Vagina (tissue), 2 donors: ENCODE results near the gene RECK. TPM values are rescaled to one million over a fixed set of nuclear protein-coding genes. Genes with fewer than 3 reads are reported as not detected.
A peak's percentile ranks its signal among the peaks of the same experiment; 100 is the strongest.
"Not testable (repeated sequence)": the region's sequence is repeated elsewhere in the genome, so short reads cannot be mapped to it uniquely, and the experiment has no call there.

Experiments used
- DNase-seq, 2 donors: peaks; one replicate each; pipeline ENCODE4 v3.0.0-alpha.2; 2017; ENCODE audit errors: extremely low spot score in 2 of 2
- H3K27ac ChIP-seq: fragments of 200-600 bp; sonication (generic); one replicate; pipeline ENCODE4 v1.5.1; 2019
- H3K27me3 ChIP-seq: fragments of 200-600 bp; sonication (generic); one replicate; pipeline ENCODE4 v1.5.1; 2019
- H3K36me3 ChIP-seq, 2 donors: fragments of 200-600 bp; sonication (generic); one replicate each; pipeline ENCODE4 v1.5.1; 2017 to 2019
- H3K4me1 ChIP-seq: fragments of 200-600 bp; sonication (generic); one replicate; pipeline ENCODE4 v1.5.1; 2019
- H3K4me3 ChIP-seq, 2 donors: fragments of 200-600 bp; sonication (generic); 1 replicate in 1 of 2; 2 replicates in 1 of 2; pipeline ENCODE4 v1.5.1; 2016 to 2019
- H3K9me3 ChIP-seq: fragments of 200-600 bp; sonication (generic); one replicate; pipeline ENCODE4 v1.5.1; 2019
- POLR2A ChIP-seq, 2 donors: fragments of 450-650 bp; IDR thresholded peaks; one replicate each; pipeline ENCODE4 v1.6.1; 2017; ENCODE audit warnings: antibody characterized with exemption in 2 of 2, mild to moderate bottlenecking in 2 of 2, moderate library complexity in 2 of 2
- POLR2AphosphoS5 ChIP-seq, 2 donors: sonication (generic); formaldehyde crosslinking; IDR thresholded peaks; one replicate each; pipeline ENCODE4 v1.9.0; 2017; ENCODE audit warnings: antibody characterized with exemption in 2 of 2, mild to moderate bottlenecking in 2 of 2, low read depth in 1 of 2; ENCODE audit not compliant: insufficient read depth in 1 of 2
- intact Hi-C: fragments of 100-400 bp; cut with DNase I; formaldehyde crosslinking; loops from one replicate; pipeline ENCODE4 v1.15.1; 2023
- total RNA-seq: library from RNA; depleted of rRNA; stranded (reverse); fragments of >200 nt; gene quantifications from one replicate; pipeline ENCODE4 v1.2.3, GENCODE V29; 2016
- TF ChIP-seq, protein P1 (sequence below), 3 experiments: fragments of 450-650 bp in 2 of 3; fragments of 200-600 bp in 1 of 3; sonication (generic) in 1 of 3; IDR thresholded peaks; one replicate each; pipeline ENCODE4 v1.5.1; 2017 to 2019; ENCODE audit warnings: antibody characterized with exemption in 3 of 3, mild to moderate bottlenecking in 2 of 3, moderate library complexity in 2 of 3

RECK gene
- total RNA-seq, 1 donor from 2014 or later = 15.5 TPM

DNA sequence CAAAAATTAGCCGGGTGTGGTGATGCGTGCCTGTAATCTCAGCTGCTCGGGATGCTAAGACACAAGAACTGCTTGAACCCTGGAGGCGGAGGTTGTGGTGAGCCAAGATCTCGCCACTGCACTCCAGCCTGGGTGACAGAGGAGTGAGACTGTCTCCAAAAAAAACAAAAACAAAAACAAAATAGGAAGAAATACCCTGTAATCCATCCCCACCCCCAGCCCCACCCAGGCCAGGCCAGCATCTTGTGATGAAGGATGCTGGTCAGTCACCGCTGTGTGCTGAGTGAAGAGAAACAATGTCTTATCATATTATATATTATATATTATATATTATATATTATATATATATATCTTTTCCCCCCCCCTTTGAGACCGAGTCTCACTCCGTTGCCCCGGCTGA is 117.0 kb downstream of the RECK start:
- intact Hi-C loops = no loop called here
- TF ChIP-seq, protein P1, sequence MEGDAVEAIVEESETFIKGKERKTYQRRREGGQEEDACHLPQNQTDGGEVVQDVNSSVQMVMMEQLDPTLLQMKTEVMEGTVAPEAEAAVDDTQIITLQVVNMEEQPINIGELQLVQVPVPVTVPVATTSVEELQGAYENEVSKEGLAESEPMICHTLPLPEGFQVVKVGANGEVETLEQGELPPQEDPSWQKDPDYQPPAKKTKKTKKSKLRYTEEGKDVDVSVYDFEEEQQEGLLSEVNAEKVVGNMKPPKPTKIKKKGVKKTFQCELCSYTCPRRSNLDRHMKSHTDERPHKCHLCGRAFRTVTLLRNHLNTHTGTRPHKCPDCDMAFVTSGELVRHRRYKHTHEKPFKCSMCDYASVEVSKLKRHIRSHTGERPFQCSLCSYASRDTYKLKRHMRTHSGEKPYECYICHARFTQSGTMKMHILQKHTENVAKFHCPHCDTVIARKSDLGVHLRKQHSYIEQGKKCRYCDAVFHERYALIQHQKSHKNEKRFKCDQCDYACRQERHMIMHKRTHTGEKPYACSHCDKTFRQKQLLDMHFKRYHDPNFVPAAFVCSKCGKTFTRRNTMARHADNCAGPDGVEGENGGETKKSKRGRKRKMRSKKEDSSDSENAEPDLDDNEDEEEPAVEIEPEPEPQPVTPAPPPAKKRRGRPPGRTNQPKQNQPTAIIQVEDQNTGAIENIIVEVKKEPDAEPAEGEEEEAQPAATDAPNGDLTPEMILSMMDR (IDR thresholded peaks at IDR 0.05) = no peak
- TF ChIP-seq POLR2A (IDR thresholded peaks at IDR 0.05) = no peak
- TF ChIP-seq POLR2AphosphoS5 (IDR thresholded peaks at IDR 0.05; ENCODE audit: insufficient read depth in 1 of 2, low read depth in 1 of 2) = no peak

DNA sequence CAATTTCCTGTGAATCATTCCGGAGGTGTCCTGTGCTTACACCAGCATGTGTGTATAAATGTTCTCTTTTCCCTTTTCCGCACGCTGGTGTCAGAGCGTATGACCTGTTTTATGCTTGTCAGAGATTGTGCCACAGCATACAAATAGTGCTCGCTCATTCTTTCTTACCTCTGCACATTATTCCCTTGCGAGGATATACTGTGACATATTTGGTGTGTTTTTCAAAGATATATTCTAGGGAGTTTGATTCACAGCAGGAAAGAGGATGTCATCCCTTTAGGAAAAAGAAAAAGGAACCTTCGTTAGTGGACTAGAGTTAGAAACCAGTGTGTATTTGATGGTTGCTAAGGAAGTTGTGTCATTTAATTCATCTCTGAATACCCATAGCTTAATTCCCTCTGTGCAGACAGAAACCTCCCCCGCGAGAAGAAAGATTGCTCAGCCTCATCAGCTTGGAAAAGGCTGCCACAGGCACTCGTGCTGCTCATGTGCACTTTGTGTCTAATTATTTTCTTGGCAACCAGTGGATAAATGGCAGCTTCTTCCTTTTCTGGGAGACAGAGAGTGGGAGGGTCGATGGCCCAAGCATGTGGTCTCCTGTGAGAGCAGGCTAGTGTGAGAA is 117.7 kb downstream of the RECK start:
- intact Hi-C loops = no loop called here
- Histone ChIP-seq H3K9me3 (no peaks in the 10 kb centered on the region), H3K4me1 (peaks cover 12% of the 10 kb centered on the region), H3K4me3 (no peak overlapping the region), H3K36me3 (peaks cover 0 to 6% of the 10 kb centered on the region in 2 donors), H3K27ac (peak overlapping the region; percentile 83), H3K27me3 (no peaks in the 10 kb centered on the region)
- DNase-seq = no peak
- peak; percentile 22 to 84 for TF ChIP-seq POLR2AphosphoS5 (IDR thresholded peaks at IDR 0.05; ENCODE audit: insufficient read depth in 1 of 2, low read depth in 1 of 2)
- TF ChIP-seq, protein P1 (IDR thresholded peaks at IDR 0.05) = no peak

More for the DNA sequence above, 117.0 kb downstream of the RECK start:
- Histone ChIP-seq H3K27me3 (no peaks in the 10 kb centered on the region), H3K4me3 (no peak overlapping the region), H3K27ac (peak overlapping the region; percentile 83), H3K36me3 (peaks cover 0 to 6% of the 10 kb centered on the region in 2 donors), H3K9me3 (no peaks in the 10 kb centered on the region), H3K4me1 (peaks cover 18% of the 10 kb centered on the region)
- DNase-seq = no peak

DNA sequence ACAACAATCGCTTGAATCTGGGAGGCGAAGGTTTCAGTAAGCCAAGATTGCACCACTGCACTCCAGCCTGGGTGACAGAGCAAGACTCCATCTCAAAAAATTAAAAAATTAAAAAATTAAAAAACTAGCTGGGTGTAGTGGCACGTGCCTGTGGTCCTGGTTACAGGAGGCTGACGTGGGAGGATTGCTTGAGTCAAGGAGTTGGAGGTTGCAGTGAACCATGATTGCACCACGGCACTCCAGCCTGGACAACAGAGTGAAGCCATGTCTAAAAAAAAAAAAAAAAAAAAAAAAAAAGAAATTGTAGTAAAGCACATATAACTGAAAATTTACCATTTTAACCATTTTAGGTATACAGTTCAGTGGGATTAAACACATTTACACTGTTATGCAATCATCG is 119.4 kb downstream of the RECK start:
- Histone ChIP-seq H3K27ac (peak overlapping the region; percentile 83), H3K4me1 (peaks cover 14% of the 10 kb centered on the region), H3K27me3 (no peaks in the 10 kb centered on the region), H3K4me3 (no peak overlapping the region), H3K36me3 (peaks cover 0 to 6% of the 10 kb centered on the region in 2 donors), H3K9me3 (no peaks in the 10 kb centered on the region)
- intact Hi-C loops = no loop called here
- no peak for DNase-seq
- TF ChIP-seq POLR2A (IDR thresholded peaks at IDR 0.05) (no peak), POLR2AphosphoS5 (IDR thresholded peaks at IDR 0.05; ENCODE audit: insufficient read depth in 1 of 2, low read depth in 1 of 2) (no peak)
- TF ChIP-seq, protein P1 (IDR thresholded peaks at IDR 0.05) = no peak

DNA sequence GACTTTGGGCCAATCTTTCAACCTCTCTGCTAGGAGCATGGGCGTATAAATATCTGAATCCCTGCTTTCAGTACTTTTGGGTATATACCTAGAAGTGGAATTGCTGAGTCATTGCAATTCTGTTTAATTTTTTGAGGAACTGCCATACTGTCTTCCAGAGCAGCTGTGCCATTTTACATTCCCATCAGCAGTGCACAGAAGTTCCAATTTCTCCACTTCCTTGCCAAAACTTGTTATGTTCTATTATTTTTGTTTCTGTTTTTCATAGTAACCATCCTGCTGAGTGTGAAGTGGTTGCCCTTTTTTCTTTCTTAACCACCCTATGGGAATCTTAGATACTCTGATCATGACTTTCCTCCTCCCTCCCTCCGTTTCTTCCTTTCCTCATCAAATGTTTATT is 121.4 kb downstream of the RECK start:
- no peak for TF ChIP-seq POLR2A (IDR thresholded peaks at IDR 0.05)
- TF ChIP-seq, protein P1 (IDR thresholded peaks at IDR 0.05) = no peak
- no peak for TF ChIP-seq POLR2AphosphoS5 (IDR thresholded peaks at IDR 0.05; ENCODE audit: insufficient read depth in 1 of 2, low read depth in 1 of 2)
- Histone ChIP-seq H3K4me1 (peaks cover 26% of the 10 kb centered on the region), H3K9me3 (no peaks in the 10 kb centered on the region), H3K27ac (peak overlapping the region; percentile 89), H3K27me3 (no peaks in the 10 kb centered on the region), H3K36me3 (peaks cover 0 to 6% of the 10 kb centered on the region in 2 donors), H3K4me3 (no peak overlapping the region)
- no peak for DNase-seq
- intact Hi-C loops = no loop called here

DNA sequence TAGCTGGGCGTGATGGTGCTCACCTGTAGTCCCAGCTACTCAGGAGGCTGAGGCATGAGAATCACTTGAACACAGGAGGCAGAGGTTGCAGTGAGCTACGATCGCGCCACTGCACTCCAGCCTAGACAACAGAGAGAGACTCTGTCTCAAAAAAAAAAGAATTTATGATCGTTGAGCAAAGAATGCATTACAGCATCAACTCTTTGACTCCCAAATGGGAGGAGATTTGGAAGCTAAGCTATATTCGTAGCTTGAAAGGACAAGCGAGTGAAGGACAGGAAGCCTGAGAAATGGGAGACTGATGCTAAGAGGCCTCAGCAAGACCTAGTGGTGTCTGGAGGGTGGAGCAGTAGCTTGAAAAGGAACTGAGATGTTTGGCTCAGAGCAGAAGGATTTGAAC is 122.2 kb downstream of the RECK start:
- H3K27ac ChIP-seq = peak overlapping the region; percentile 89
- H3K27me3 ChIP-seq = no peaks in the 10 kb centered on the region
- intact Hi-C loops = no loop called here
- TF ChIP-seq POLR2AphosphoS5 (IDR thresholded peaks at IDR 0.05; ENCODE audit: insufficient read depth in 1 of 2, low read depth in 1 of 2) = peak in 1 of 2 donors; percentile 26
- no peak for TF ChIP-seq POLR2A (IDR thresholded peaks at IDR 0.05)
- DNase-seq = no peak
- H3K4me3 ChIP-seq = no peak overlapping the region
- H3K9me3 ChIP-seq = no peaks in the 10 kb centered on the region
- peaks cover 0 to 6% of the 10 kb centered on the region in 2 donors for H3K36me3 ChIP-seq
- H3K4me1 ChIP-seq = peaks cover 34% of the 10 kb centered on the region

DNA sequence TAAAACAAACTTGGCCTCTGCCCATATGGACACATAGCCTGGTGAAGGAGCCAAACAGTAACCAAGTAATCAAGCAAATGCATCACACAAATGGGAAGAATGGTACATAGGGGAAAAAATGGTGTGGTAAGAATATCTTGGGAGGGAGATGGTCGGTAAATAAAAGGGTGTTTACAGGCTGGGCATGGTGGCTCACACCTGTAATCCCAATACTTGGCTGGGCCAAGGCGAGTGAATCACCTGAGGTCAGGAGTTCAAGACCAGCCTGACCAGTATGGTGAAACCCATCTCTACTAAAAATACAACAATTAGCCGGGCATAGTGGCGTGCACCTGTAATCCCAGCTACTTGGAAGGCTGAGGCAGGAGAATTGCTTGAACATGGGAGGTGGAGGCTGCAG is 122.8 kb downstream of the RECK start:
- peaks cover 35% of the 10 kb centered on the region for H3K4me1 ChIP-seq

DNA sequence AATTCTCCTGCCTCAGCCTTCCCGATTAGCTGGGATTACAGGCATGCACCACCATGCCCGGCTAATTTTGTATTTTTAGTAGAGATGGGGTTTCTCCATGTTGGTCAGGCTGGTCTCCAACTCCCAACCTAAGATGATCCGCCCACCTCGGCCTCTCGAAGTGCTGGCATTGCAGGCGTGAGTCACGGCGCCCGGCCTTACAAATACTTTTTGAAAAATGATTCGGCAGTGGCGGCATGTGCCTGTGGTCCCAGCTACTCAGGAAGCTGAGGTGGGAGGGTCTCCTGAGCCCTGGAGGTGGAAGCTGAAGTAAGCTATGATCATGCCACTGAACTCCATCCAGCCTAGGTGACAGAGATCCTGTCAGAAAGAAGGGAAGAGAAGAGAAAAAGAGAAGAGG is 123.4 kb downstream of the RECK start:
- H3K27ac ChIP-seq = peak overlapping the region; percentile 89
- DNase-seq, H3K36me3 ChIP-seq, H3K9me3 ChIP-seq, intact Hi-C loops, H3K27me3 ChIP-seq, H3K4me3 ChIP-seq: not testable (repeated sequence)
- H3K4me1 ChIP-seq = peaks cover 32% of the 10 kb centered on the region

More for the DNA sequence above, 122.8 kb downstream of the RECK start:
- H3K36me3 ChIP-seq, H3K27me3 ChIP-seq, DNase-seq, H3K9me3 ChIP-seq, H3K4me3 ChIP-seq, intact Hi-C loops: not testable (repeated sequence)
- H3K27ac ChIP-seq = peak overlapping the region; percentile 89
